K562 (cell line): ENCODE data around the gene FLOT2. TPM values are rescaled to one million over a fixed set of nuclear protein-coding genes. Genes with fewer than 3 reads are reported as not detected.

Experiments
- ATAC-seq: fragments of 200-7000 bp; cut with Tn5 transposase; 3 replicates; pipeline ENCODE4 v1.9.1; 2020; ENCODE audit warnings: moderate library complexity
- BruUV-seq: library from RNA; stranded (reverse); fragments of 400-500 nt; replicated peaks from 2 replicates; lab custom pipeline; 2021; lab: Mats Ljungman, UMichigan
- CTCF ChIA-PET: fragments of 300-600 bp; formaldehyde crosslinking; extraction: SDS; loops from one replicate; lab custom pipeline; 2021; ENCODE audit warnings: low intra/inter-chr PET ratio; lab: Yijun Ruan, JAX
- POLR2A ChIA-PET: fragments of 300-600, 350-650 bp; sonication (Branson Sonifier 250); formaldehyde crosslinking; extraction: SDS; loops from one replicate; lab custom pipeline; 2021; ENCODE audit warnings: antibody characterized with exemption, inconsistent platforms; lab: Yijun Ruan, JAX
- DNase-seq, 4 experiments: peaks; one replicate each; pipeline versions ENCODE4 v3.0.0 to v3.0.0-alpha.2; 2011 to 2018; ENCODE audit warnings: low spot score in 3 of 4, mixed read lengths in 3 of 4; ENCODE audit errors: extremely low read depth in 1 of 4
- FAIRE-seq: peaks from 2 replicates; lab custom pipeline; 2011; peaks lifted over from hg19 to GRCh38; lab: Jason Lieb, UNC
- H2AFZ ChIP-seq: 2 replicates; pipeline ENCODE4 v1.6.0; 2011; ENCODE audit warnings: low read depth, low read length, control low read depth, inconsistent platforms
- H3K27ac ChIP-seq: fragments of 200-600 bp; 3 replicates; pipeline ENCODE4 v1.8.0; 2011; ENCODE audit warnings: low read depth, mild to moderate bottlenecking, control low read depth, inconsistent platforms, low read length, moderate library complexity, mixed read lengths; ENCODE audit errors: extremely low read depth
- H3K27me3 ChIP-seq, 2 experiments: fragments of 300-600 bp in 1 of 2; 2 replicates in 1 of 2; 3 replicates in 1 of 2; pipeline versions ENCODE4 v1.6.0 to v1.8.0; 2011; ENCODE audit warnings: inconsistent platforms in 2 of 2, low read length in 2 of 2, mild to moderate bottlenecking in 1 of 2, mixed read lengths in 1 of 2, moderate library complexity in 1 of 2; ENCODE audit not compliant: control insufficient read depth in 2 of 2, insufficient read depth in 2 of 2
- H3K36me3 ChIP-seq: fragments of 300-600 bp; 3 replicates; pipeline ENCODE4 v1.8.0; 2011; ENCODE audit warnings: mild to moderate bottlenecking, low read length, inconsistent platforms; ENCODE audit not compliant: control insufficient read depth, insufficient read depth
- H3K4me1 ChIP-seq, 2 experiments: fragments of 200-600 bp in 1 of 2; replicated peaks in 1 of 2; 2 replicates in 1 of 2; 3 replicates in 1 of 2; pipeline versions ENCODE4 v1.5.1 to v1.8.0; 2011; ENCODE audit warnings: inconsistent platforms in 2 of 2, low read length in 2 of 2, mild to moderate bottlenecking in 1 of 2, mixed read lengths in 1 of 2, moderate library complexity in 1 of 2; ENCODE audit not compliant: control insufficient read depth in 2 of 2, insufficient read depth in 2 of 2
- H3K4me2 ChIP-seq: 2 replicates; pipeline ENCODE4 v1.6.1; 2011; ENCODE audit warnings: low read length, control low read depth, inconsistent platforms, mixed read lengths; ENCODE audit not compliant: insufficient read depth
- H3K4me3 ChIP-seq: fragments of 200-600 bp; sonication (generic), shearing (Covaris generic); 2 replicates; pipeline ENCODE4 v1.5.1; 2016; ENCODE audit warnings: control low read depth, inconsistent platforms
- H3K79me2 ChIP-seq: fragments of 200-600 bp; 3 replicates; pipeline ENCODE4 v1.8.0; 2011; ENCODE audit warnings: low read length, inconsistent platforms; ENCODE audit not compliant: control insufficient read depth, insufficient read depth
- H3K9ac ChIP-seq, 2 experiments: 2 replicates each; pipeline versions ENCODE4 v1.6.0 to v1.6.1; 2011; ENCODE audit warnings: low read depth in 2 of 2, low read length in 2 of 2, control low read depth in 1 of 2, inconsistent platforms in 1 of 2, mild to moderate bottlenecking in 1 of 2, mixed read lengths in 1 of 2; ENCODE audit not compliant: insufficient read depth in 1 of 2
- H3K9me1 ChIP-seq: one replicate; pipeline ENCODE4 v1.6.0; 2011; ENCODE audit warnings: inconsistent platforms, mild to moderate bottlenecking, low read length, moderate library complexity; ENCODE audit not compliant: control insufficient read depth, insufficient read depth
- H3K9me3 ChIP-seq: replicated peaks from 2 replicates; pipeline ENCODE4 v1.5.1; 2011; ENCODE audit warnings: low read depth, low read length, inconsistent platforms; ENCODE audit not compliant: control insufficient read depth, insufficient read depth
- H4K20me1 ChIP-seq: replicated peaks from 2 replicates; pipeline ENCODE4 v1.6.1; 2011; ENCODE audit warnings: low read length, inconsistent platforms, mixed read lengths; ENCODE audit not compliant: control insufficient read depth, insufficient read depth
- CUX1 ChIP-seq: fragments of 200-800 bp; sonication (Bioruptor generic); IDR thresholded peaks from 2 replicates; pipeline ENCODE4 v1.6.1; 2016; ENCODE audit warnings: missing genetic modification characterization, missing compliant biosample characterization
- EP300 ChIP-seq: IDR thresholded peaks from 2 replicates; pipeline ENCODE4 v1.6.1; 2012; ENCODE audit warnings: low read length, improper control_type of control experiment
- FOXM1 ChIP-seq, 2 experiments: fragments of 450-650 bp in 1 of 2; sonication (generic) in 1 of 2; formaldehyde crosslinking in 1 of 2; IDR thresholded peaks; 2 replicates each; pipeline versions ENCODE4 v1.6.1 to v1.9.0; 2017 to 2022; ENCODE audit warnings: low read depth in 2 of 2, mild to moderate bottlenecking in 2 of 2, missing genetic modification reagents in 1 of 2, moderate library complexity in 1 of 2
- HMG20B ChIP-seq: fragments of 250-450 bp; sonication (Bioruptor Pico); IDR thresholded peaks from 2 replicates; pipeline ENCODE4 v1.5.0; 2021; ENCODE audit warnings: mild to moderate bottlenecking
- HMGN3 ChIP-seq: IDR thresholded peaks from 2 replicates; pipeline ENCODE4 v1.6.1; 2011; ENCODE audit warnings: borderline replicate concordance, low read depth, mild to moderate bottlenecking, mixed read lengths, low read length; ENCODE audit not compliant: insufficient read length; ENCODE audit errors: extremely low read depth
- MAZ ChIP-seq, 2 experiments: fragments of 450-650 bp in 1 of 2; sonication (generic) in 1 of 2; formaldehyde crosslinking; IDR thresholded peaks in 1 of 2; conservative IDR thresholded peaks in 1 of 2; 2 replicates each; pipeline versions ENCODE4 v1.4.0 to v1.5.0; 2020; ENCODE audit warnings: mild to moderate bottlenecking in 1 of 2, missing genetic modification reagents in 1 of 2
- NFXL1 ChIP-seq: fragments of 450-650 bp; formaldehyde crosslinking; IDR thresholded peaks from 2 replicates; pipeline ENCODE4 v1.4.0; 2021; ENCODE audit warnings: mild to moderate bottlenecking
- SMARCA4 ChIP-seq: fragments of 450-650 bp; IDR thresholded peaks from 2 replicates; pipeline ENCODE4 v1.6.1; 2016
- TAF15 ChIP-seq: fragments of 200-400 bp; formaldehyde crosslinking; IDR thresholded peaks from 2 replicates; pipeline ENCODE4 v1.6.1; 2017; ENCODE audit warnings: mild to moderate bottlenecking, low read depth, low read length, moderate library complexity
- TRIM28 ChIP-seq: fragments of 450-650 bp; IDR thresholded peaks from 2 replicates; pipeline ENCODE4 v1.6.1; 2017
- ZNF217 ChIP-seq: sonication (generic); formaldehyde crosslinking; IDR thresholded peaks from 2 replicates; pipeline ENCODE4 v1.8.0; 2022; ENCODE audit warnings: mild to moderate bottlenecking, missing genetic modification reagents
- ZNF263 ChIP-seq: sonication (generic); formaldehyde crosslinking; IDR thresholded peaks from 2 replicates; pipeline ENCODE4 v1.8.0; 2022; ENCODE audit warnings: mild to moderate bottlenecking, missing genetic modification reagents, borderline replicate concordance
- WGBS: fragments of 100-300 bp; shearing (Covaris generic); methylation state at CpG from one replicate; pipeline ENCODE4 v1.1.6; 2016; ENCODE audit warnings: low coverage, mixed read lengths; ENCODE audit not compliant: insufficient coverage; ENCODE audit errors: missing lambda C conversion rate; 5-methylcytosine and 5-hydroxymethylcytosine counted together
- in situ Hi-C: fragments of 300-500 bp; cut with MboI; formaldehyde crosslinking; loops from 4 replicates; pipeline ENCODE4 v1.15.0; 2018; ENCODE audit warnings: inconsistent platforms, mixed read lengths
- intact Hi-C: fragments of 100-400 bp; cut with micrococcal nuclease; formaldehyde crosslinking; loops from 2 replicates; pipeline ENCODE4 v1.14.2; 2022
- polyA plus RNA-seq, 8 experiments: library from polyadenylated mRNA; depleted of rRNA in 4 of 8; stranded (reverse) in 5 of 8; unstranded in 3 of 8; fragments of >200 nt; fragmentation: Nextera tagmentation in 2 of 8; fragmentation: Illumina TruSeq in 1 of 8; extraction: Ambion mirVana in 2 of 8; extraction: Trizol in 1 of 8; gene quantifications; 2 replicates each; pipeline versions ENCODE4 v1.2.1 to v1.2.3, GENCODE V29; 2011 to 2014; ENCODE audit warnings: inconsistent platforms in 1 of 8, missing spikeins in 1 of 8
- total RNA-seq, 7 experiments: library from RNA; depleted of rRNA in 6 of 7; stranded (reverse); fragments of >200 nt in 6 of 7; fragmentation: Illumina TruSeq in 2 of 7; extraction: Trizol in 2 of 7; gene quantifications; 2 replicates each; pipeline versions ENCODE4 v1.2.1 to v1.2.3, GENCODE V29; 2011 to 2021; ENCODE audit warnings: low replicate concordance in 1 of 7

Gene FLOT2
- total and polyA plus RNA-seq, 9 of the 15 experiments (the other 6 are each of a cell fraction or from before 2014, with no cell fraction given) = 17.5 to 138 (median 41.7) TPM

GRCh38 chr17:28941251-28941650, 43.7 kb upstream of the FLOT2 start:
- ATAC-seq (no peak), FAIRE-seq (no peak), DNase-seq (no peak)
- H3K4me2 ChIP-seq = no peak overlapping the region
- peaks cover 73% of the 10 kb centered on the region for H3K36me3 ChIP-seq
- ChIA-PET CTCF (no interaction called here), POLR2A (interaction anchor here (0.7 to 2.7 kb wide), 3 partner anchors 11 to 364 kb away, joined by 3 to 13 read pairs (median 4); partner anchors contain the start of gene ALDOC)
- peaks cover 92% of the 10 kb centered on the region for H3K79me2 ChIP-seq
- intact Hi-C loops = no loop called here
- no peaks in the 10 kb centered on the region for H3K27me3 ChIP-seq
- no peaks in the 10 kb centered on the region for H3K9me3 ChIP-seq
- H4K20me1 ChIP-seq = peaks cover 6% of the 10 kb centered on the region; the same call in 1 of the 2 replicates
- no peak overlapping the region for H3K27ac ChIP-seq
- H3K9ac ChIP-seq = no peak overlapping the region
- H3K4me1 ChIP-seq = peaks cover 0 to 9% of the 10 kb centered on the region in 2 experiments; a peak in 3 of 5 replicates
- no TSS peak for BruUV-seq
- in situ Hi-C loops = no loop called here
- no peak overlapping the region for H2AFZ ChIP-seq
- no peak overlapping the region for H3K4me3 ChIP-seq
- TF ChIP-seq HMGN3 (no peak), ZNF263 (no peak)
- H3K9me1 ChIP-seq = no peaks in the 10 kb centered on the region
- WGBS = 100% methylated on average over 1 of the region's 1 CpG

GRCh38 chr17:28940675-28941074, 43.1 kb upstream of the FLOT2 start:
- peaks cover 92% of the 10 kb centered on the region for H3K79me2 ChIP-seq
- in situ Hi-C loops = no loop called here
- WGBS = 81% methylated on average over 3 of the region's 3 CpGs
- FAIRE-seq (no peak), ATAC-seq (no peak), DNase-seq (no peak)
- H3K4me2 ChIP-seq = no peak overlapping the region
- POLR2A ChIA-PET = interaction anchor here (0.7 to 2.7 kb wide), 3 partner anchors 11 to 538 kb away, joined by 4 to 13 read pairs (median 4); no protein-coding TSS in a partner anchor
- H3K4me3 ChIP-seq = no peak overlapping the region
- H3K9me3 ChIP-seq = no peaks in the 10 kb centered on the region
- CTCF ChIA-PET = no interaction called here
- no peak overlapping the region for H3K9ac ChIP-seq
- H3K27me3 ChIP-seq = no peaks in the 10 kb centered on the region
- H2AFZ ChIP-seq = no peak overlapping the region
- H3K9me1 ChIP-seq = no peaks in the 10 kb centered on the region
- BruUV-seq = no TSS peak
- no peak overlapping the region for H3K27ac ChIP-seq
- peaks cover 6% of the 10 kb centered on the region; the same call in 1 of the 2 replicates for H4K20me1 ChIP-seq
- H3K4me1 ChIP-seq = peaks cover 0 to 14% of the 10 kb centered on the region in 2 experiments; a peak in 3 of 5 replicates
- intact Hi-C loops = no loop called here
- H3K36me3 ChIP-seq = peaks cover 74% of the 10 kb centered on the region
- no peak for TF ChIP-seq FOXM1 (IDR thresholded peaks at IDR 0.05; ENCODE audit: low read depth)
- TF ChIP-seq FOXM1 (CRISPR knock-in tag; IDR thresholded peaks at IDR 0.05; ENCODE audit: low read depth) = no peak
- TF ChIP-seq ZNF217 = no peak
- no peak for TF ChIP-seq EP300
- no peak for TF ChIP-seq MAZ (CRISPR knock-in tag; conservative IDR thresholded peaks at IDR 0.05 in 1 of 2, IDR thresholded peaks at IDR 0.05 in 1 of 2)
- TF ChIP-seq CUX1 (CRISPR knock-in tag) = no peak
- TF ChIP-seq TAF15 = no peak
- TF ChIP-seq HMG20B (CRISPR knock-in tag) = no peak
- TF ChIP-seq TRIM28 = no peak
- TF ChIP-seq NFXL1 = no peak
- TF ChIP-seq SMARCA4 = no peak
